Measurements from ENCODE around the gene NELFCD. TPM values are rescaled to one million over a fixed set of nuclear protein-coding genes. Genes with fewer than 3 reads are reported as not detected.
"Not testable (repeated sequence)": the region's sequence is repeated elsewhere in the genome, so short reads cannot be mapped to it uniquely, and the experiment has no call there.

Gene NELFCD
- total RNA-seq, 8 experiments from 2014 or later: 31.0 to 126 (median 65.7) TPM

DNA sequence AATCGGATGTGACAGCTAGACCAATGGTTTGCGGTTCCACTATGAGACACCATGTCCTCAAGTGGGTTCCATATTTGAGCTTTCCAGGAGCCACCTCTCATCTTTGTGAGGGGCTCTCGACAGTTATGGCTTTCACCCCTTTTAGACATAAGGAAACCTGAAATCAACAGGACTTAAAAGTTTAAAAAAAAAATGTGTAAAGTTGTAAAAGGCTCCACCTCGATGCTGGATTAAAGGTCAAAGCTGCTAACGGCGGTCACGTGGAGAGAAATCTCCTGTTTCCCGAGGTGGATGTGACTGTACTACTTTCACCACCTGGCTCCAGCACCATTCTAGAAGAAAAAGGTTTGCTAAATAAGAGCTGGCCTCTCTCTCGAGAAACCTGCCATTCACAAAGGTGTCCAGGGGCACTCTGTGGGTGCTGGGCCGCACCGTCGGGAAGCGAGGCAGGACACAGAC lies 50.5 kb downstream of the NELFCD start:
- WGBS, 10 experiments: 8 to 39% (median 17%) methylated on average over 2 to 13 of the region's 13 CpGs; no CpG with 5 or more reads in 2 of the 10 experiments
- no peak for ATAC-seq (replicated peaks in 6 of 8)
- in situ Hi-C loops (cut with MboI; ENCODE audit: low pct_unique_long_range_greater_than_20kb in 2 of 9, low sequenced_read_pairs in 9 of 9, unreplicated experiment in 9 of 9): loop anchor here in 1 of 9 experiments (25.0 kb wide), 1 partner anchor 144 kb away; no protein-coding TSS in a partner anchor
- Histone ChIP-seq H3K27ac (peak overlapping the region; percentile 93), H3K4me3 (peak overlapping the region; percentile 79 to 96 (median 82)), H3K4me1 (replicated peaks in 1 of 2) (peaks cover 19 to 52% of the 10 kb centered on the region in 2 donors)

DNA sequence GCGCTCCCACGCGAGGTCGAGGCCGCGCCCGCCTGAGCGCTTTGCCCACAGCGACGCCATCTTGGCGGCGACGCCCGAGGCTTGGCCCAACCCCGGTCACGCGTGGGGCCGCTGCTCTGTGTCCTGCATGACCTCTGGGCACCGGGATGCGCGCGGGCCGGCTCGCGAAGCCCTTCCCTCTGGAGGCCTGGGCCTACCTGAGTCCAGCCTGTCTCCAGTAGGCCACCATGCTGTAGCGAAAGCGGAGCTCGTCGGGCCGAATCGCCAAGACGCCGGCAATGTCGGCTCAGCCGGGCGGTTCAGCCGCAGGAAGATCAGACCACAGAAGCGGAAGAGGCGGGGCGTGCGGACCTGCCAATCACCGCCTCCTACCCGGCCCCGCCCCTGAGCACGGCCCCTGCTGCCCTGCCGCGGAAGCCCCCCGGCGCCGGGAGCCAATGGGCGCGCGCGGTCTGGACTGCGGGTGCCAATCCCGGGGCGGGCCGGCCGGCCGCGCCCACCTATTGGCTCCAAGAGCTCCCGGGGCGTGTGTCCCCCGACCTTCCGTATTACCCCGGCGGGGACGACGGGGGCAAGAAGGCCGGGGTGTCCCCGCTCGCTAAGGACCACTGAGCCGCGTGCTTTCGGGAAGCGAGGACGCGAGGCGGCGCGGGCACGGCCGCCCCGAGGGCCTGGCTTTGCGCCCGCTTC lies 51.1 kb downstream of the NELFCD start, which contains the start of gene ATP5F1E:
Gene ATP5F1E (minus strand): TSS at position 313 of the 690 bp plus-strand sequence. CDS start 84 bp downstream, at position 229.
- in situ Hi-C loops (cut with MboI; ENCODE audit: low pct_unique_long_range_greater_than_20kb in 2 of 9, low sequenced_read_pairs in 9 of 9, unreplicated experiment in 9 of 9): loop anchor here in 1 of 9 experiments (25.0 kb wide), 1 partner anchor 145 kb away; no protein-coding TSS in a partner anchor
- 0% methylated on average over 1 to 12 of the region's 86 CpGs; no CpG with 5 or more reads in 6 of the 10 experiments for WGBS, 10 experiments
- Histone ChIP-seq H3K4me3 (peak within 1 kb of the TSS; percentile 79 to 96 (median 82)), H3K27ac (peak within 1 kb of the TSS; percentile 93), H3K4me1 (replicated peaks in 1 of 2) (peaks cover 17 to 48% of the 10 kb centered on the region in 2 donors)
- peak; percentile 95 to 99 (median 98) for ATAC-seq (replicated peaks in 6 of 8)

- Histone ChIP-seq H3K4me1 (replicated peaks in 1 of 2) (peaks cover 22 to 48% of the 10 kb centered on the region in 2 donors), H3K4me3 (peak overlapping the region; percentile 79 to 96 (median 82)), H3K27ac (peak overlapping the region; percentile 31 to 61)
- WGBS, 10 experiments: 0 to 11% (median 0%) methylated on average over 1 to 12 of the region's 13 CpGs; no CpG with 5 or more reads in 4 of the 10 experiments
- in situ Hi-C loops (cut with MboI; ENCODE audit: low pct_unique_long_range_greater_than_20kb in 2 of 9, low sequenced_read_pairs in 9 of 9, unreplicated experiment in 9 of 9): loop anchor here in 1 of 9 experiments (25.0 kb wide), 1 partner anchor 145 kb away; no protein-coding TSS in a partner anchor
- ATAC-seq (replicated peaks in 6 of 8): peak in 6 of 8 experiments; percentile 16 to 41 (median 26)
Observed at GRCh38 chr20:59032713-59033059, 51.6 kb downstream of the NELFCD start.

DNA sequence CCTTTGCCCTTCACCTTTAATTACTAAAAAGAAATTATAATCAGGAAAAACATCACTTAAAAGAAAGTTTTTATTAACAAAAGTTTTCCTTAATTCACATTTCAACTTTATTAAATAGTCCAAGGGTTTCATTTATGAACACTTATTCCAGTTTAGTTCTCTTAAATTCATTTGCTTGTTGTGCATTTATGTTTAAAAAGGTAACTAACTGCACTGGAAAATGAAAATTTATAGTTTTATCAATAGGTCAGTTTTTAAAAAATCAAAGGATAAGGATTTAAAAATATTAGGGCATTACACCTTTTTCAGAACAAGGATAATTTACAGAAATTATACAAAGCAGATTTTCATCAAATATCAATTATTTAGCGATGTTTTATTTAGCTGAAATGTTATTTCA lies 52.0 kb downstream of the NELFCD start:
- H3K27ac ChIP-seq: peak overlapping the region in 1 of 2 donors; percentile 61
- WGBS, 10 experiments: 83 to 100% (median 100%) methylated on average over 1 of the region's 1 CpG; no CpG with 5 or more reads in 1 of the 10 experiments

GRCh38 chr20:59033616-59034165 lies 52.6 kb downstream of the NELFCD start:
- WGBS, 10 experiments: 50 to 100% (median 75%) methylated on average over 1 of the region's 2 CpGs; no CpG with 5 or more reads in 4 of the 10 experiments
- H3K27ac ChIP-seq: no peak overlapping the region
- H3K4me3 ChIP-seq: no peak overlapping the region
- ATAC-seq (replicated peaks in 6 of 8): no peak
- H3K4me1 ChIP-seq (replicated peaks in 1 of 2): peaks cover 15 to 46% of the 10 kb centered on the region in 2 donors
- in situ Hi-C loops (cut with MboI; ENCODE audit: low pct_unique_long_range_greater_than_20kb in 2 of 9, low sequenced_read_pairs in 9 of 9, unreplicated experiment in 9 of 9): loop anchor here in 1 of 9 experiments (25.0 kb wide), 1 partner anchor 146 kb away; no protein-coding TSS in a partner anchor

More for the DNA sequence above, 52.0 kb downstream of the NELFCD start:
- peaks cover 20 to 46% of the 10 kb centered on the region in 2 donors for H3K4me1 ChIP-seq (replicated peaks in 1 of 2)
- in situ Hi-C loops (cut with MboI; ENCODE audit: low pct_unique_long_range_greater_than_20kb in 2 of 9, low sequenced_read_pairs in 9 of 9, unreplicated experiment in 9 of 9): loop anchor here in 1 of 9 experiments (25.0 kb wide), 1 partner anchor 146 kb away; no protein-coding TSS in a partner anchor
- no peak for ATAC-seq (replicated peaks in 6 of 8)
- peak overlapping the region; percentile 79 to 96 (median 82) for H3K4me3 ChIP-seq

GRCh38 chr20:59035381-59035780 lies 54.3 kb downstream of the NELFCD start:
- in situ Hi-C loops (cut with MboI; ENCODE audit: low pct_unique_long_range_greater_than_20kb in 2 of 9, low sequenced_read_pairs in 9 of 9, unreplicated experiment in 9 of 9): loop anchor here in 1 of 9 experiments (25.0 kb wide), 1 partner anchor 148 kb away; no protein-coding TSS in a partner anchor
- 84 to 100% (median 100%) methylated on average over 1 to 3 of the region's 3 CpGs; no CpG with 5 or more reads in 3 of the 10 experiments for WGBS, 10 experiments
- Histone ChIP-seq H3K4me3 (no peak overlapping the region), H3K4me1 (replicated peaks in 1 of 2) (peaks cover 11 to 44% of the 10 kb centered on the region in 2 donors), H3K27ac (no peak overlapping the region)
- no peak for ATAC-seq (replicated peaks in 6 of 8)

GRCh38 chr20:59037386-59037785 lies 56.3 kb downstream of the NELFCD start:
- in situ Hi-C loops (cut with MboI; ENCODE audit: low pct_unique_long_range_greater_than_20kb in 2 of 9, low sequenced_read_pairs in 9 of 9, unreplicated experiment in 9 of 9): loop anchor here in 1 of 9 experiments (25.0 kb wide), 1 partner anchor 150 kb away; no protein-coding TSS in a partner anchor
- 60 to 98% (median 86%) methylated on average over 2 to 9 of the region's 12 CpGs; no CpG with 5 or more reads in 2 of the 10 experiments for WGBS, 10 experiments
- Histone ChIP-seq H3K4me3 (no peak overlapping the region), H3K27ac (no peak overlapping the region), H3K4me1 (replicated peaks in 1 of 2) (peaks cover 19 to 47% of the 10 kb centered on the region in 2 donors)
- ATAC-seq (replicated peaks in 6 of 8): no peak

GRCh38 chr20:59039233-59039632 lies 58.2 kb downstream of the NELFCD start:
- H3K4me3 ChIP-seq: no peak overlapping the region
- WGBS, 10 experiments: 80 to 100% (median 92%) methylated on average over 1 of the region's 1 CpG; no CpG with 5 or more reads in 4 of the 10 experiments
- in situ Hi-C loops (cut with MboI; ENCODE audit: low pct_unique_long_range_greater_than_20kb in 2 of 9, low sequenced_read_pairs in 9 of 9, unreplicated experiment in 9 of 9): loop anchor here in 1 of 9 experiments (25.0 kb wide), 1 partner anchor 152 kb away; no protein-coding TSS in a partner anchor
- ATAC-seq (replicated peaks in 6 of 8): no peak
- H3K4me1 ChIP-seq (replicated peaks in 1 of 2): peaks cover 25 to 43% of the 10 kb centered on the region in 2 donors
- H3K27ac ChIP-seq: no peak overlapping the region

DNA sequence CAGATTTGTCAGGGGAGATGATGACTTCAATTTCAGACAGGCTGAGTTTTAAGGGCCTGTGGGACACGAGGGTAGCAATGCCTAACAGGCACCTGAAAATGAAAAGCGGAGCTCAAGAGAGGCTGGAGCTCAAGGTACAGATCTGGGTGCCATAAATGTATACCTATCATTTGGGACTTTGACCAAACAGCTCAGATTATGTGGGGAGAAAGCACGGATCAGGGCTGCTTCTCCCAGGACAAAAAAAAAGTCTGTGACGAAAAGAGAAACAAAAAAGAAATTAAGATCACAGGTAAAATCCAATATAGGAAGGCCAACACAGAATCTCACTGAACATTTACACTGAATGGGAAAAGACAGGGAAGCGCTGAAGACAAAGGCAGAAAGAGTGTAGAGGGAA lies 59.6 kb downstream of the NELFCD start:
- no peak overlapping the region for H3K4me3 ChIP-seq
- H3K4me1 ChIP-seq (replicated peaks in 1 of 2): peaks cover 25 to 43% of the 10 kb centered on the region in 2 donors
- in situ Hi-C loops (cut with MboI; ENCODE audit: low pct_unique_long_range_greater_than_20kb in 2 of 9, low sequenced_read_pairs in 9 of 9, unreplicated experiment in 9 of 9): loop anchor here in 1 of 9 experiments (25.0 kb wide), 1 partner anchor 153 kb away; no protein-coding TSS in a partner anchor
- ATAC-seq (replicated peaks in 6 of 8): no peak
- 87 to 100% (median 94%) methylated on average over 3 to 5 of the region's 5 CpGs; no CpG with 5 or more reads in 1 of the 10 experiments for WGBS, 10 experiments
- no peak overlapping the region for H3K27ac ChIP-seq

DNA sequence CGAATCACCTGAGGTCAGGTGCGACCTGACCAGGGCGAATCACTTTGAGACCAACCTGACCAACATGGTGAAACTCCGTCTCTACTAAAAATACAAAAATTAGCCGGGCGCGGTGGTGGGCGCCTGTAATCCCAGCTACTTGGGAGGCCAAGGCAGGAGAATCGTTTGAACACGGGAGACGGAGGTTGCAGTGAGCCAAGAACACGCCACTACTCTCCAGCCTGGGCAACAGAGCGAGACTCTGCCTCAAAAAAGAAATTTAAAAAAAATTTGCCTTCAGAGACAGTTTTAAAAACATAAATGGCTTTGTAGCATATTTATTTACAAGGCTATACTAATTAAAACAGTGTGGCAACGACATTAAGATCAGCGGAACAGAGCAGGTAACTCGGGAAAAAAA lies 60.4 kb downstream of the NELFCD start:
- in situ Hi-C loops (cut with MboI; ENCODE audit: low pct_unique_long_range_greater_than_20kb in 2 of 9, low sequenced_read_pairs in 9 of 9, unreplicated experiment in 9 of 9): loop anchor here in 1 of 9 experiments (25.0 kb wide), 1 partner anchor 154 kb away; no protein-coding TSS in a partner anchor
- not testable (repeated sequence) for H3K27ac ChIP-seq; ATAC-seq (replicated peaks in 6 of 8)
- H3K4me3 ChIP-seq: peak overlapping the region; percentile 43 to 68 (median 53)
- WGBS, 10 experiments: 72 to 100% (median 88%) methylated on average over 1 to 15 of the region's 16 CpGs; no CpG with 5 or more reads in 1 of the 10 experiments
- H3K4me1 ChIP-seq (replicated peaks in 1 of 2): peaks cover 25 to 43% of the 10 kb centered on the region in 2 donors

GRCh38 chr20:59042151-59042795 lies 61.2 kb downstream of the NELFCD start, which contains the start of gene PRELID3B:
TSS of gene PRELID3B (minus strand) at chr20:59042786. CDS start at chr20:59042730, 56 bp downstream.
- H3K4me3 ChIP-seq: peak within 1 kb of the TSS; percentile 43 to 68 (median 53)
- 0 to 40% (median 17%) methylated on average over 1 to 17 of the region's 50 CpGs; no CpG with 5 or more reads in 2 of the 10 experiments for WGBS, 10 experiments
- H3K27ac ChIP-seq: peak within 1 kb of the TSS; percentile 13 to 77
- H3K4me1 ChIP-seq (replicated peaks in 1 of 2): peaks cover 23 to 40% of the 10 kb centered on the region in 2 donors
- ATAC-seq (replicated peaks in 6 of 8): peak; percentile 24 to 61 (median 46)
- in situ Hi-C loops (cut with MboI; ENCODE audit: low pct_unique_long_range_greater_than_20kb in 2 of 9, low sequenced_read_pairs in 9 of 9, unreplicated experiment in 9 of 9): loop anchor here in 1 of 9 experiments (25.0 kb wide), 1 partner anchor 155 kb away; no protein-coding TSS in a partner anchor
